Measurements from ENCODE around the gene XPA.

- TF ChIP-seq POLR2A (IDR thresholded peaks at IDR 0.05), result no peak
- TF ChIP-seq, protein P1, sequence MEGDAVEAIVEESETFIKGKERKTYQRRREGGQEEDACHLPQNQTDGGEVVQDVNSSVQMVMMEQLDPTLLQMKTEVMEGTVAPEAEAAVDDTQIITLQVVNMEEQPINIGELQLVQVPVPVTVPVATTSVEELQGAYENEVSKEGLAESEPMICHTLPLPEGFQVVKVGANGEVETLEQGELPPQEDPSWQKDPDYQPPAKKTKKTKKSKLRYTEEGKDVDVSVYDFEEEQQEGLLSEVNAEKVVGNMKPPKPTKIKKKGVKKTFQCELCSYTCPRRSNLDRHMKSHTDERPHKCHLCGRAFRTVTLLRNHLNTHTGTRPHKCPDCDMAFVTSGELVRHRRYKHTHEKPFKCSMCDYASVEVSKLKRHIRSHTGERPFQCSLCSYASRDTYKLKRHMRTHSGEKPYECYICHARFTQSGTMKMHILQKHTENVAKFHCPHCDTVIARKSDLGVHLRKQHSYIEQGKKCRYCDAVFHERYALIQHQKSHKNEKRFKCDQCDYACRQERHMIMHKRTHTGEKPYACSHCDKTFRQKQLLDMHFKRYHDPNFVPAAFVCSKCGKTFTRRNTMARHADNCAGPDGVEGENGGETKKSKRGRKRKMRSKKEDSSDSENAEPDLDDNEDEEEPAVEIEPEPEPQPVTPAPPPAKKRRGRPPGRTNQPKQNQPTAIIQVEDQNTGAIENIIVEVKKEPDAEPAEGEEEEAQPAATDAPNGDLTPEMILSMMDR (IDR thresholded peaks at IDR 0.05 in 8 of 11, conservative IDR thresholded peaks at IDR 0.05 in 3 of 11), result no peak
- no peak for TF ChIP-seq POLR2AphosphoS5 (IDR thresholded peaks at IDR 0.05)
Observed at GRCh38 chr9:97705354-97705950, 8.3 kb upstream of the XPA start.

All from spleen (tissue), 7 donors.